Measurements from ENCODE around the gene ANKRD37.

Gene ANKRD37

GRCh38 chr4:185380320-185380719 lies 16.3 kb upstream of the ANKRD37 start:
- in situ Hi-C loops (cut with HindIII; ENCODE audit: low pct_ligation_motif_present, low sequenced_read_pairs) = no loop called here
- no peak for DNase-seq
- H3K4me3 ChIP-seq (ENCODE audit: low read depth, low read length) = no peak overlapping the region
- no peaks in the 10 kb centered on the region for H3K36me3 ChIP-seq (replicated peaks)
- TF ChIP-seq CTCF (IDR thresholded peaks at IDR 0.05; ENCODE audit: low read depth, low read length, missing control alignments) = no peak
- H3K27me3 ChIP-seq (replicated peaks) = no peaks in the 10 kb centered on the region
- H3K27ac ChIP-seq = no peak overlapping the region

- H3K36me3 ChIP-seq (replicated peaks) = no peaks in the 10 kb centered on the region
- H3K27ac ChIP-seq = no peak overlapping the region
- no peak overlapping the region for H3K4me3 ChIP-seq (ENCODE audit: low read depth, low read length)
- TF ChIP-seq CTCF (IDR thresholded peaks at IDR 0.05; ENCODE audit: low read depth, low read length, missing control alignments) = no peak
- in situ Hi-C loops (cut with HindIII; ENCODE audit: low pct_ligation_motif_present, low sequenced_read_pairs) = no loop called here
- H3K27me3 ChIP-seq (replicated peaks) = no peaks in the 10 kb centered on the region
- no peak for DNase-seq
Measured at GRCh38 chr4:185381288-185382196, 15.1 kb upstream of the ANKRD37 start.

- Histone ChIP-seq H3K36me3 (replicated peaks) (no peaks in the 10 kb centered on the region), H3K4me3 (ENCODE audit: low read depth, low read length) (no peak overlapping the region), H3K27me3 (replicated peaks) (no peaks in the 10 kb centered on the region), H3K27ac (no peak overlapping the region)
- in situ Hi-C loops (cut with HindIII; ENCODE audit: low pct_ligation_motif_present, low sequenced_read_pairs) = no loop called here
- no peak for TF ChIP-seq CTCF (IDR thresholded peaks at IDR 0.05; ENCODE audit: low read depth, low read length, missing control alignments)
- no peak for DNase-seq
Measured at GRCh38 chr4:185382754-185383153, 13.9 kb upstream of the ANKRD37 start.

GRCh38 chr4:185383451-185383850 lies 13.2 kb upstream of the ANKRD37 start:
- no peaks in the 10 kb centered on the region for H3K27me3 ChIP-seq (replicated peaks)
- no peak for TF ChIP-seq CTCF (IDR thresholded peaks at IDR 0.05; ENCODE audit: low read depth, low read length, missing control alignments)

GRCh38 chr4:185384061-185384460 lies 12.6 kb upstream of the ANKRD37 start:
- in situ Hi-C loops (cut with HindIII; ENCODE audit: low pct_ligation_motif_present, low sequenced_read_pairs) = no loop called here
- no peak for DNase-seq
- TF ChIP-seq CTCF (IDR thresholded peaks at IDR 0.05; ENCODE audit: low read depth, low read length, missing control alignments) = no peak
- no peak overlapping the region for H3K4me3 ChIP-seq (ENCODE audit: low read depth, low read length)
- no peaks in the 10 kb centered on the region for H3K36me3 ChIP-seq (replicated peaks)
- H3K27ac ChIP-seq = no peak overlapping the region
- H3K27me3 ChIP-seq (replicated peaks) = no peaks in the 10 kb centered on the region

More at GRCh38 chr4:185383451-185383850, 13.2 kb upstream of the ANKRD37 start:
- Histone ChIP-seq H3K36me3 (replicated peaks) (no peaks in the 10 kb centered on the region), H3K4me3 (ENCODE audit: low read depth, low read length) (no peak overlapping the region), H3K27ac (no peak overlapping the region)
- no peak for DNase-seq
- in situ Hi-C loops (cut with HindIII; ENCODE audit: low pct_ligation_motif_present, low sequenced_read_pairs) = no loop called here
